IPS-18a (cell line): ENCODE measurements around the gene NUDT3.

Experiments used
- H3K27ac ChIP-seq: one replicate; pipeline ENCODE4 v1.5.1; 2013; ENCODE audit warnings: low read length
- H3K27me3 ChIP-seq: one replicate; pipeline ENCODE4 v1.6.1; 2013; ENCODE audit warnings: mild to moderate bottlenecking, low read length; ENCODE audit not compliant: control insufficient read depth, insufficient read depth
- H3K36me3 ChIP-seq: one replicate; pipeline ENCODE4 v1.6.1; 2013; ENCODE audit warnings: low read depth, low read length; ENCODE audit not compliant: control insufficient read depth
- H3K4me1 ChIP-seq: one replicate; pipeline ENCODE4 v1.6.1; 2013; ENCODE audit warnings: low read depth, low read length; ENCODE audit not compliant: control insufficient read depth
- H3K4me3 ChIP-seq: one replicate; pipeline ENCODE4 v1.5.1; 2013; ENCODE audit warnings: low read length
- H3K9ac ChIP-seq: one replicate; pipeline ENCODE4 v1.6.1; 2013; ENCODE audit warnings: mild to moderate bottlenecking, low read length, moderate library complexity
- H3K9me3 ChIP-seq: one replicate; pipeline ENCODE4 v1.6.1; 2013; ENCODE audit warnings: low read depth, low read length; ENCODE audit not compliant: control insufficient read depth

The NUDT3 gene

DNA sequence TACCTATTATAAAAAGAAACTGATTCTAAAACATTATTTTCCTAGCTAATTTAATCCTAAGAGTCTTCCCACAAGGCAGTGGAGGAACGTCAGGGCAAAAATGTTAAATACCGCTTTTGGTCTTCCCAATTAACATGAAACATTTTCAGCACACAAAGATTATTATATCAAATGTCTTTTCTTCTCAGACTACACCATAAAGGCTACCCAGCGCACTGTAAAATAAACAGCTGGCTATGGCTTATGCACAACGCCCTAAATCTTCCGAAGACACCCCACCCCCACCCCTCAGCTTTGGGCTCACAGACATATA is 1.0 kb downstream of the NUDT3 start:
- Histone ChIP-seq H3K27ac (no peak overlapping the region), H3K4me3 (peak overlapping the region; percentile 75), H3K4me1 (peaks cover 12% of the 10 kb centered on the region), H3K36me3 (no peaks in the 10 kb centered on the region), H3K27me3 (no peaks in the 10 kb centered on the region), H3K9me3 (peaks cover 2% of the 10 kb centered on the region), H3K9ac (peak overlapping the region; percentile 84)

DNA sequence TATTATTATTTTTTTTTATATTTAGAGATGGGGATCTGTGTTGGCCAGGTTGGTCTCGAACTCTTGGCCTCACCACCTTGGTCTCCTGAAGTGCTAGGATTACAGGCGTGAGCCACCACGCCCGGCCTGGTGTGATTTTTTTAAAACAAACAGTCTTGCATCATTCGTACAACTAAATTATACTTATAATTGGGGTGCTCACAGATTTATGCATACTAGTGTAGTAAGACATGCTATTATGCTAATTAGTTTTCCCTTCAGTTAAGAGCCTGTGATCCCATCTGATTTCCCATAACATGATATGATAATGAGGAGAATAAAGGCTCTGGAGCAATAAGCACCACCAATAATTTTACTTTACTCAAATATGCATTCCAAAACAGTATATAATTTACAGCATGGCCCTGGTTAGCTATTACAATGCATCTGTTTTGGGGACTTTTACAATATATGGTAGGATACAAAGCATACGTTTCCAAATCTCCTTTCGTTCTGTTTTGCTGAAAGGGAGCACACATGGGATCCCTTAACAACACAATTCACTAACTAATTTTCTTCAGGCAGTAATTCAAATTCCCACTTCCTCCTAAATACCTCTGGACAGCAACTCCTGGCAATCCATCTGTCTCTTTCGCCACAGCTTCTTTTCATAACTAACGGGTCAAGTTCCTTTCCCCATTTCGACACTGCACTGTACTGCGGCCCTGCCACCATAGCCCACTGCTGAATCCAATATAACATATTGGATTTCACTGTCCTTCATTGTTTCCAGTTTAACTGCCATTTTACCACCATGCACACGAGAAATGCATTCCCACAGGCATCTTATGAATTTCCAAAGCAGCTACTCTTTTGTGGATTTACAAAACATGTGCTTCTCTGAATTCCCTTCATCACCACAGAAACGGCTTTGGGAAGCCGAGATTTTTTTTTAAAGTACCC is 1.7 kb downstream of the NUDT3 start:
- Histone ChIP-seq H3K4me1 (peaks cover 18% of the 10 kb centered on the region), H3K9me3 (no peaks in the 10 kb centered on the region), H3K36me3 (no peaks in the 10 kb centered on the region), H3K27me3 (no peaks in the 10 kb centered on the region), H3K27ac (no peak overlapping the region), H3K4me3 (peak overlapping the region; percentile 75), H3K9ac (peak overlapping the region; percentile 84)

DNA sequence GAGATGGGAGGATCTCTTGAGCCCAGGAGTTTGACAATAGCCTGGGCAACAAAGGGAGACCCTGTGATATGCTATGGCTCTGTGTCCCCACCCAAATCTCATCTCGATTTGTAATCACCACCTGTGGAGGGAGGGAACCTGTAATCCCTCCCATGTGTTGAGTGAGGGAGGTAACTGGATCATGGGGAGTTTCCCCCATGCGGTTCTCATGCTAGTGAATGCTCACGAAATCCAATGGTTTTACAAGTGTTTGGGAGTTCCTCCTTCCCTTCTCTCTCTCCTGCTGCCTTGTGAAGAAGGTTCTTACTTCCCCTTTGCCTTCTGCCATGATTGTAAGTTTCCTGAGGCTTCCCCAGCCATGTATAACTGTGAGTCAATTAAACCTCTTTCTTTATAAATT is 3.4 kb downstream of the NUDT3 start:
- Histone ChIP-seq H3K4me3 (no peak overlapping the region), H3K9me3 (no peaks in the 10 kb centered on the region), H3K36me3 (no peaks in the 10 kb centered on the region), H3K9ac (no peak overlapping the region), H3K27me3 (no peaks in the 10 kb centered on the region), H3K4me1 (peaks cover 27% of the 10 kb centered on the region), H3K27ac (no peak overlapping the region)

DNA sequence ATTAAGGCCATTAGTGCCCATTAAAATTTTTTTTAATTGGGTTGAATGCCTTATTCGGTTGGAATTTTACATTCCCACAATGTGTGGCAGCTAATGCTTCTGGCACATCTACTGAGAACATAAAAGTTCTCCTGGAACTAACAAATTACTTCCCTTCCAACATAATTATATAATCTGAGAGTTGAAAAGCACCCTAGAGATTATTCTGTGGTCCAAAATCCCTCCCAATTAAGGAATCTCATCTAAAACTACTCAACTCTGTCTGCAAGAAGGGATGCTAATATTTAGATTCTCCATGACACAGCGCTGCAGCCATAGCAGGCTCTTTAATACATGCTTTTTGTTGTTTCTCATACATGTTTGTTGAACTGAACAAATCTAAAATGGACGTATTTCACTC is 4.0 kb downstream of the NUDT3 start:
- no peak overlapping the region for H3K9ac ChIP-seq
- no peaks in the 10 kb centered on the region for H3K36me3 ChIP-seq
- no peak overlapping the region for H3K27ac ChIP-seq
- H3K4me1 ChIP-seq, result peaks cover 33% of the 10 kb centered on the region
- no peaks in the 10 kb centered on the region for H3K9me3 ChIP-seq
- H3K27me3 ChIP-seq, result no peaks in the 10 kb centered on the region
- no peak overlapping the region for H3K4me3 ChIP-seq

DNA sequence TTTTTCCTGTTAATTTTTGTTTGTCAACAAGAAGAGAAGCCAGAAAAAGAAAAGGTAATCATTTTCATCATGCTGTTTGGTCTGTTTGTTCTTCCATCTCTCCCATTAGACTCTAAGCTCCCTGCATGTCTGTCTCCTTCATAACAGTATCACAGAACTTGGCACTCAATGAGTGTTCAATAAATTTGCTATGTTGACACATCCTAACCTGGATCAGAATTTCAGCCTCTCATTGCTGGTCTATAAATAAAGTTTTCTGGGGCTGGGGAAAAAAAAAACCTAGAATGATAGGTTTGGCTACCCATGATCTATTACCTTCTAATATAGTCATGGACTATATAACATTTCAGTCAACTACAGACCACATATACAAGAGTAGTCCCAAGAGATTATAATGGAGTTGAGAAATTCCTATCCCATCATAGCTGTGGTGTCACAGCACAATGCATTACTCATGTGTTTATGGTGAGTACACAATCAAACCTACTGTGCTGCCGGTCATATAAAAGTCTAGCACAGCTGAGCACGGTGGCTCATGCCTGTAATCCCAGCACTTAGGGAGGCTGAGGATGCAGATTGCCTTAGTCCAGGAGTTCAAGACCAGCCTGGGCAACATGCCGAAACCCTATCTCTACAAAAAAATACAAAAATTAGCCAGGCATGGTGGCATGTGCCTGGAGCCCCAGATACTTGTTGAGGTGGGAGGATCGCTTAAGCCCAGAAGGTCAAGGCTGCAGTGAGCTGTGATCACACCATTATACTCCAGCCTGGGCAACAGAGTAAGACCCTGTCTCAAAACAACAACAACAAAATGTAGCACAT is 5.9 kb downstream of the NUDT3 start:
- no peak overlapping the region for H3K27ac ChIP-seq
- no peaks in the 10 kb centered on the region for H3K9me3 ChIP-seq

DNA sequence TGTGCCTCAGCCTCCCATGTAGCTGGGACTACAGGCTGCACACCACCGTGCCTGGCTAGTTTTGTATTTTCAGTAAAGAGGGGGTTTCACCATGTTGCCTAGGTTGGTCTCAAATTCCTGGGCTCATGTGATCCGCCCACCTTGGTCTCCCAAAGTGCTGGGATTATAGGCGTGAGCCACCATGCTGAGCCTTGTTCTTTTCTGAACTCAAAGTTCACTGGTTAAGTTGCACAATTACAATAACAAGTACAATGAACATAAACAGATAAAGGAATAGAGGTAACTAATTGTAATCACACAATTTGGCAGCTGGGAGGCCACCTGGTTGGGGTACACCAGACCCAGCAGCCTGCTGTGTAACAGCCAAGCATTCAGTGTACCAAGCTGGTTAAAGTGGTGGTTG is 6.7 kb downstream of the NUDT3 start:
- Histone ChIP-seq H3K4me3 (peak overlapping the region; percentile 3), H3K27me3 (no peaks in the 10 kb centered on the region), H3K4me1 (peaks cover 30% of the 10 kb centered on the region), H3K9me3 (no peaks in the 10 kb centered on the region), H3K27ac (no peak overlapping the region), H3K9ac (no peak overlapping the region), H3K36me3 (no peaks in the 10 kb centered on the region)

More for the DNA sequence above, 5.9 kb downstream of the NUDT3 start:
- Histone ChIP-seq H3K4me3 (peak overlapping the region; percentile 3), H3K4me1 (peaks cover 32% of the 10 kb centered on the region), H3K27me3 (no peaks in the 10 kb centered on the region), H3K36me3 (no peaks in the 10 kb centered on the region), H3K9ac (no peak overlapping the region)

DNA sequence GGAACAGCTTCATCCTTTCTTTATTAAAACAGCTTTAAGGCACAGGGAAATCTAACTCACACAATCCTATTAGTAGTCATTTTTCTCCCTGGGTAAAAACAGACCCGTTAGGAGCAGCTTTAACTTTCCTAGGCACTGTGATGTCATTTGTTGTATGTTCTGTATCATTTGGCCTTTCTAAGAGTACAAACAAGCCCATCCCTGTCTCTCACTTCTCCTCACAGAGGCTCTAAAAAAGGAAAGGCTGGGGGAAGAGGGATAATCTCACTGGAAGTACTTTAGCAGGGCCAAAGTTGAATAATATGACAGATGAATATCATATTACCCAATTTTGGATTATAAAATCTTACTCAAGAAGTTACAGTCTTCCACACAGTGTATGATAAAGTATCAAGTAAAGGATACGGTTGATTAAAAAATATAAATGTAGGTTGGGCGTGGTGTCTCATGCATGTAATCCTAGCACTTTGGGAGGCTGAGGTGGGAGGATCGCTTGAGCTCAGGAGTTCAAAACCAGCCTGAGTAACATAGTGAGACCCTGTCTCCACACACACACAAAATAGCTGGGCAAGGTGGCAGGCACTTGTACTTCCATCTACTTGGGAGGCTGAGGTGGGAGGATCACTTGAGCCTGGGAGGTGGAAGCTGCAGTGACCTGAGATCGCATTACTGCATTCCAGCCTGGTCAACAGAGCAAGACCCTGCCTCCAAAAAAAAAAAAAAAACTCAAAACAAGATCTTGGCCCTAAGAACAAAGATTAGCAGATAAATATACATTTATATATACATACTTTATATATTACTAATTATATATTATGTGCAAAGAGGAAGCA is 7.9 kb downstream of the NUDT3 start:
- Histone ChIP-seq H3K36me3 (no peaks in the 10 kb centered on the region), H3K4me1 (peaks cover 27% of the 10 kb centered on the region), H3K27ac (no peak overlapping the region), H3K9me3 (no peaks in the 10 kb centered on the region), H3K27me3 (no peaks in the 10 kb centered on the region), H3K4me3 (no peak overlapping the region), H3K9ac (no peak overlapping the region)

DNA sequence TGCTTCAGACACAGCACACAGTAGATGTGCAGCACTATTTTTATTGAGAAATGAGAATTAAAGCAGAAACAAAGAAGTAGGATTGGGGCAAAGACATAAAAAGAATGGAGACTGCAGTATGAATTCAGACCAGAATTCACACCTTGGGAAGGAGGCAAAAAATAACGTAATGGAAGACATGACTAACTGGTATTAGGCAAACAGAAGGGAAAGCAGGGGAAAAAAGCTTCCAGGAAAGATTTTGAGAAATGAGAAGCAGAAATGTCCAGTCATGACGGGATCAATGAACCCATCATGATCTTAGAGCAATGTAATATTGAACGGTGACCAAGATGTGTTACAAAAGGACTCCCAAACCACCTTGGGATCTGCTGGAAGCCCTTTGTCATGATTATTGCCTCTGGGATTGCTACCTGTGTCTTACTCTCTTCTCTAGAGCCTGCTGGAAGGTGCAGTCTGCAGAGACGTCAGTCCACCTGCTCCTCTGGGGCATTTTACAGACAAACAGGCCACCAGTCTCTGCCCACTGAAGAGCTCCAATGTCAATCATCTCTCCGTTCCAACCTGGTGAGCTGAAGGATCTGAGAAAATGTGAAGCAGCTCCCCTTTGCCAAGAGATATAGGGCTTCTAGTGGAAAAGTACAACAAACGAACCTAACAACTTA is 8.7 kb downstream of the NUDT3 start:
- Histone ChIP-seq H3K4me1 (peaks cover 27% of the 10 kb centered on the region), H3K4me3 (no peak overlapping the region), H3K9me3 (no peaks in the 10 kb centered on the region), H3K9ac (no peak overlapping the region), H3K27ac (no peak overlapping the region), H3K27me3 (no peaks in the 10 kb centered on the region), H3K36me3 (no peaks in the 10 kb centered on the region)

DNA sequence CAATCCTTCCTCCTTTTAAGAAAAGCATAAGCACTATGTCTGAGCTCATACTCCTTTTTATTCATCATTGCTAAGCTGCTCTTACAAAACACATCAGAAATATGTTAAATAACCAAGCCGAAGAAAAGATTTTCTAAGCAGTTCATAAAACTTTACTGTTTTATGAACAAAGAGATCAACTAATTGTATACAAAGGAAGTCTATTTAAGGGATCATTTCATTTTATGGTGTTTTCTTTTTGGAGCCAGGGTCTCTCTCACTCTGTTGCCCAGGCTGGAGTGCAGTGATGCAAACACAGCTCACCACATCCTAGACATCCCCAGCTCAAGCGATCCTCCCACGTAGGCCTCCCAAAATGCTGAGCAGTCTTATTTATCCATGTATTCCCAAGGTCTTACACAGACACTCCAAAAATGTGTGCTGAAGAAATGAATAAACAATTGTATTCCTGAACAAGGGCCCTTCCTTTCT is 9.3 kb downstream of the NUDT3 start:
- no peak overlapping the region for H3K4me3 ChIP-seq
- H3K9ac ChIP-seq, result no peak overlapping the region
- H3K9me3 ChIP-seq, result no peaks in the 10 kb centered on the region
- H3K27ac ChIP-seq, result no peak overlapping the region
- peaks cover 27% of the 10 kb centered on the region for H3K4me1 ChIP-seq
- H3K27me3 ChIP-seq, result no peaks in the 10 kb centered on the region
- H3K36me3 ChIP-seq, result no peaks in the 10 kb centered on the region

DNA sequence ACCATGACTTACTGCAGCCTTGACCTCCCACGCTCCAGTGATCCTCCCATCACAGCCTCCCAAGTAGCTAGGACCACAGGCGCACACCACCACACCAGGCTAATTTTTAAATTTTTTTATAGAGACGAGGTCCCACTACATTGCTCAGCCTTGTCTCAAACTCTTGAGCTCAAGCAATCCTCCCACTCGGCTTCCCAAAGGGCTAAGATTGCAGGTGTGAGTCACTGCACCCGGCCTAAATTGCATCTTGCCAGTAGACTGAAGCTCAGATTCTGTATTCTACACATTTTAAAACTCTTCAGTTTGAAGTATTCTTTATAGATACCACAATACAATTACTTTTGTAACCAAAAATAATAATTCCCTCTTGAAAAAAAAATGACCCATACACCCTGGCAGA is 11.4 kb downstream of the NUDT3 start:
- no peak overlapping the region for H3K27ac ChIP-seq
- peaks cover 20% of the 10 kb centered on the region for H3K4me1 ChIP-seq
- no peaks in the 10 kb centered on the region for H3K27me3 ChIP-seq

DNA sequence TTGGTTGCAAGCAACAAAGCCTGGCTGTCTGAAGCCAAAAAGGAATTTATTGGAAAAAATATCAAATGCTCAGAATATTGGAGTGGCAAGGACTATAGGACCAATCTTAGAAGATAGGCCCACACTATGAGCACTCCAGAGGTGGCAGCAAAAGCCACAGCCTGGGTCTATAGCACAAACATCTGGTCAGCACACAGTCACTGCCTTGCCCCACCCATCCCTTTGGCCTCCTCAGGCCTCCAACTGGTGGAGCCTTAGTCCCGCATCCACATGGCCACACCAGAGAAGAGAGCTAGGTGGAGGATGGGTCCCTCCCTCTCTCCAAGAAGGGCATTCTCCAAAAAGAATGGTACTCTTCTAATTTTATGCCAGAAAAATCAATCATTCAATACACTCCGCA is 14.0 kb downstream of the NUDT3 start:
- Histone ChIP-seq H3K36me3 (no peaks in the 10 kb centered on the region), H3K27me3 (no peaks in the 10 kb centered on the region), H3K9me3 (no peaks in the 10 kb centered on the region), H3K4me3 (no peak overlapping the region), H3K9ac (no peak overlapping the region), H3K27ac (no peak overlapping the region), H3K4me1 (peaks cover 3% of the 10 kb centered on the region)

More for the DNA sequence above, 11.4 kb downstream of the NUDT3 start:
- Histone ChIP-seq H3K36me3 (no peaks in the 10 kb centered on the region), H3K4me3 (no peak overlapping the region), H3K9ac (no peak overlapping the region), H3K9me3 (no peaks in the 10 kb centered on the region)
